ENCODE measurements around the gene SAGE1. TPM values are rescaled to one million over a fixed set of nuclear protein-coding genes. Genes with fewer than 3 reads are reported as not detected.
"Not testable (repeated sequence)": the region's sequence is repeated elsewhere in the genome, so short reads cannot be mapped to it uniquely, and the experiment has no call there.

Gene SAGE1
- total RNA-seq, 1 experiment from 2014 or later: not detected

GRCh38 chrX:135888976-135889375 is 4.5 kb upstream of the SAGE1 start:
- POLR2A ChIA-PET (ENCODE audit: low non-redundant PET); H3K9me3 ChIP-seq (ENCODE audit: low read depth, low read length, poor library complexity, severe bottlenecking); H3K27me3 ChIP-seq (replicated peaks; ENCODE audit: insufficient read depth, low read depth, low read length, poor library complexity); H3K4me3 ChIP-seq (ENCODE audit: low read depth, low read length, poor library complexity, severe bottlenecking); H3K27ac ChIP-seq (ENCODE audit: low read depth, low read length, poor library complexity, severe bottlenecking); H3K4me1 ChIP-seq (ENCODE audit: insufficient read depth, low read length, poor library complexity, severe bottlenecking); BruUV-seq (replicated peaks); H3K36me3 ChIP-seq (ENCODE audit: insufficient read depth, low read length, poor library complexity, severe bottlenecking); CTCF ChIA-PET; intact Hi-C loops (cut with micrococcal nuclease; ENCODE audit: unreplicated experiment): not testable (repeated sequence)
- TF ChIP-seq, protein P1, sequence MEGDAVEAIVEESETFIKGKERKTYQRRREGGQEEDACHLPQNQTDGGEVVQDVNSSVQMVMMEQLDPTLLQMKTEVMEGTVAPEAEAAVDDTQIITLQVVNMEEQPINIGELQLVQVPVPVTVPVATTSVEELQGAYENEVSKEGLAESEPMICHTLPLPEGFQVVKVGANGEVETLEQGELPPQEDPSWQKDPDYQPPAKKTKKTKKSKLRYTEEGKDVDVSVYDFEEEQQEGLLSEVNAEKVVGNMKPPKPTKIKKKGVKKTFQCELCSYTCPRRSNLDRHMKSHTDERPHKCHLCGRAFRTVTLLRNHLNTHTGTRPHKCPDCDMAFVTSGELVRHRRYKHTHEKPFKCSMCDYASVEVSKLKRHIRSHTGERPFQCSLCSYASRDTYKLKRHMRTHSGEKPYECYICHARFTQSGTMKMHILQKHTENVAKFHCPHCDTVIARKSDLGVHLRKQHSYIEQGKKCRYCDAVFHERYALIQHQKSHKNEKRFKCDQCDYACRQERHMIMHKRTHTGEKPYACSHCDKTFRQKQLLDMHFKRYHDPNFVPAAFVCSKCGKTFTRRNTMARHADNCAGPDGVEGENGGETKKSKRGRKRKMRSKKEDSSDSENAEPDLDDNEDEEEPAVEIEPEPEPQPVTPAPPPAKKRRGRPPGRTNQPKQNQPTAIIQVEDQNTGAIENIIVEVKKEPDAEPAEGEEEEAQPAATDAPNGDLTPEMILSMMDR (conservative IDR thresholded peaks at IDR 0.05; ENCODE audit: low read depth, low read length): peak; percentile 47
- peak; percentile 26 for DNase-seq (ENCODE audit: low spot score)

DNA sequence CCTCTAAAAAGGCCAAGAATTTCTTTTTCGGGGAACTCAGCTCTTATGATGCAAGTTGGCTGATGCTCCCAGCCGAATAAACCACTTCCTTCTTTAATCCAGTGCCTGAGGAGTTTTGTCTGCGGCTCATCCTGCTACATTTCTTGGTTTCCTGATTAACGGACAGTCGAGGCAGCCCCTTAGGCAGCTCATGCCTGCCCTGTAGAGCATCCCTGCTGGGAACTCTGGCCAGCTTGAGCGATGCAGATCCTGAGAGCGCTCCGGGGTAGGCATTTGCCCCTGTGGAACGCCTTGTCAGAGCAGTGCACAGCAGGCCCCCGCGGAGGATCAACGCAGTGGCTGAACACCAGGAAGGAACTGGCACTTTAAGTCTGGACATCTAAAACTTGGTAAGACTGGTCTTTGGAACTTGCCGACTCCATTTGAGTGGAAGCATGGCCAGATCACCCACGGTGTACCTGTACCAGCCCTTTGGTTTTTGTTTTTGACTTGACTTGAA is 3.4 kb upstream of the SAGE1 start:
- no TSS peak for BruUV-seq (replicated peaks)
- CTCF ChIA-PET: no interaction called here
- intact Hi-C loops (cut with micrococcal nuclease; ENCODE audit: unreplicated experiment): no loop called here
- POLR2A ChIA-PET (ENCODE audit: low non-redundant PET): no interaction called here
- Histone ChIP-seq H3K27me3 (replicated peaks; ENCODE audit: insufficient read depth, low read depth, low read length, poor library complexity) (no peaks in the 10 kb centered on the region), H3K9me3 (ENCODE audit: low read depth, low read length, poor library complexity, severe bottlenecking) (no peaks in the 10 kb centered on the region), H3K4me1 (ENCODE audit: insufficient read depth, low read length, poor library complexity, severe bottlenecking) (no peaks in the 10 kb centered on the region), H3K4me3 (ENCODE audit: low read depth, low read length, poor library complexity, severe bottlenecking) (no peak overlapping the region), H3K36me3 (ENCODE audit: insufficient read depth, low read length, poor library complexity, severe bottlenecking) (no peaks in the 10 kb centered on the region), H3K27ac (ENCODE audit: low read depth, low read length, poor library complexity, severe bottlenecking) (no peak overlapping the region)
- TF ChIP-seq, protein P1 (conservative IDR thresholded peaks at IDR 0.05; ENCODE audit: low read depth, low read length): no peak
- no peak for TF ChIP-seq EZH2 (IDR thresholded peaks at IDR 0.05; ENCODE audit: borderline replicate concordance, low read depth, low read length, poor library complexity, severe bottlenecking)
- DNase-seq (ENCODE audit: low spot score): no peak

GRCh38 chrX:135892781-135893180 is 735 bp upstream of the SAGE1 start:
- no TSS peak for BruUV-seq (replicated peaks)

More at GRCh38 chrX:135892781-135893180, 735 bp upstream of the SAGE1 start:
- H3K27me3 ChIP-seq (replicated peaks; ENCODE audit: insufficient read depth, low read depth, low read length, poor library complexity): no peaks in the 10 kb centered on the region
- H3K4me1 ChIP-seq (ENCODE audit: insufficient read depth, low read length, poor library complexity, severe bottlenecking): no peaks in the 10 kb centered on the region
- ChIA-PET POLR2A (ENCODE audit: low non-redundant PET) (no interaction called here), CTCF (no interaction called here)
- H3K9me3 ChIP-seq (ENCODE audit: low read depth, low read length, poor library complexity, severe bottlenecking): no peaks in the 10 kb centered on the region
- DNase-seq (ENCODE audit: low spot score): no peak
- TF ChIP-seq, protein P1 (conservative IDR thresholded peaks at IDR 0.05; ENCODE audit: low read depth, low read length): no peak
- H3K36me3 ChIP-seq (ENCODE audit: insufficient read depth, low read length, poor library complexity, severe bottlenecking): no peaks in the 10 kb centered on the region
- H3K27ac ChIP-seq (ENCODE audit: low read depth, low read length, poor library complexity, severe bottlenecking): no peak overlapping the region
- H3K4me3 ChIP-seq (ENCODE audit: low read depth, low read length, poor library complexity, severe bottlenecking): no peak overlapping the region
- intact Hi-C loops (cut with micrococcal nuclease; ENCODE audit: unreplicated experiment): no loop called here
